Upper lobe of left lung (tissue), 6 donors: ENCODE data around the gene DHCR24. TPM values are rescaled to one million over a fixed set of nuclear protein-coding genes. Genes with fewer than 3 reads are reported as not detected.

Experiments
- ATAC-seq, 2 donors: fragments of 200-7000 bp; cut with Tn5 transposase; one replicate each; pipeline ENCODE4 v1.9.1; 2022; ENCODE audit warnings: mild to moderate bottlenecking in 2 of 2, moderate library complexity in 2 of 2; ENCODE audit not compliant: low FRiP score in 2 of 2
- DNase-seq, 2 donors: peaks; one replicate each; pipeline ENCODE4 v3.0.0-alpha.2; 2019 to 2020
- H3K27ac ChIP-seq, 4 donors: fragments of 200-600 bp; sonication (generic); one replicate each; pipeline ENCODE4 v1.5.1; 2016 to 2019
- H3K27me3 ChIP-seq, 4 donors: fragments of 200-600 bp; sonication (generic); one replicate each; pipeline ENCODE4 v1.5.1; 2017 to 2019
- H3K36me3 ChIP-seq, 4 donors: fragments of 200-600 bp; sonication (generic); one replicate each; pipeline ENCODE4 v1.5.1; 2016 to 2019
- H3K4me1 ChIP-seq, 4 donors: fragments of 200-600 bp; sonication (generic); one replicate each; pipeline ENCODE4 v1.5.1; 2018 to 2019
- H3K4me3 ChIP-seq, 4 donors: fragments of 200-600 bp; sonication (generic); one replicate each; pipeline ENCODE4 v1.5.1; 2017 to 2019; ENCODE audit warnings: mild to moderate bottlenecking in 2 of 4, moderate library complexity in 1 of 4
- H3K9me3 ChIP-seq, 4 donors: fragments of 200-600 bp; sonication (generic); one replicate each; pipeline ENCODE4 v1.5.1; 2018 to 2019
- CTCF ChIP-seq, 6 experiments: fragments of 450-650 bp in 4 of 6; fragments of 200-600 bp in 2 of 6; sonication (generic) in 2 of 6; IDR thresholded peaks; one replicate each; pipeline ENCODE4 v1.5.1; 2016 to 2019; ENCODE audit warnings: antibody characterized with exemption in 6 of 6
- EP300 ChIP-seq, 4 donors: sonication (generic); formaldehyde crosslinking; IDR thresholded peaks; one replicate each; pipeline ENCODE4 v1.5.1; 2017; ENCODE audit warnings: antibody characterized with exemption in 4 of 4, control low read depth in 2 of 4
- POLR2A ChIP-seq, 4 donors: fragments of 450-650 bp; IDR thresholded peaks; one replicate each; pipeline ENCODE4 v1.5.1; 2016 to 2017; ENCODE audit warnings: antibody characterized with exemption in 4 of 4, mild to moderate bottlenecking in 2 of 4
- POLR2AphosphoS5 ChIP-seq, 2 donors: sonication (generic); formaldehyde crosslinking; IDR thresholded peaks; one replicate each; pipeline ENCODE4 v1.5.1; 2017; ENCODE audit warnings: antibody characterized with exemption in 2 of 2
- WGBS, 2 donors: methylation state at CpG; one replicate each; pipeline ENCODE4 v1.1.5; 2017 to 2018; 5-methylcytosine and 5-hydroxymethylcytosine counted together
- total RNA-seq, 6 donors: library from RNA; depleted of rRNA in 4 of 6; stranded (reverse); fragments of >200 nt in 4 of 6; gene quantifications; one replicate each; pipeline versions ENCODE4 v1.1.0 to v1.2.1, GENCODE V29; 2016 to 2021
- donor health status: DM: no; HTN: no; CAD: no; lungs with moderate emphysema.
- donor health status: DM: no; HTN: yes; CAD: no; lungs with severe emphysema.

DHCR24 gene
- total RNA-seq, 6 donors from 2014 or later, result 188 to 863 (median 555) TPM

- ATAC-seq, result no peak
- no peak for DNase-seq
- no peak overlapping the region for H3K27ac ChIP-seq
- no peak overlapping the region for H3K4me3 ChIP-seq
- peaks cover 0 to 15% (median 10%) of the 10 kb centered on the region in 4 donors for H3K4me1 ChIP-seq
- no peaks in the 10 kb centered on the region for H3K27me3 ChIP-seq
- H3K36me3 ChIP-seq, result no peaks in the 10 kb centered on the region
- no peaks in the 10 kb centered on the region for H3K9me3 ChIP-seq
- TF ChIP-seq POLR2AphosphoS5 (IDR thresholded peaks at IDR 0.05) (no peak), EP300 (IDR thresholded peaks at IDR 0.05) (no peak), CTCF (IDR thresholded peaks at IDR 0.05) (no peak), POLR2A (IDR thresholded peaks at IDR 0.05) (no peak)
These were observed 42.7 kb upstream of the DHCR24 start for GRCh38 chr1:54929700-54930099.

- WGBS, 2 donors, result 85 to 89% methylated on average over 2 of the region's 2 CpGs
These were observed 41.3 kb upstream of the DHCR24 start for GRCh38 chr1:54928327-54928726.

GRCh38 chr1:54927472-54928240 is 40.7 kb upstream of the DHCR24 start:
- Histone ChIP-seq H3K9me3 (no peaks in the 10 kb centered on the region), H3K4me1 (peaks cover 0 to 23% (median 10%) of the 10 kb centered on the region in 4 donors), H3K27ac (no peak overlapping the region), H3K4me3 (no peak overlapping the region), H3K27me3 (no peaks in the 10 kb centered on the region), H3K36me3 (no peaks in the 10 kb centered on the region)
- TF ChIP-seq POLR2A (IDR thresholded peaks at IDR 0.05), result no peak
- TF ChIP-seq POLR2AphosphoS5 (IDR thresholded peaks at IDR 0.05), result no peak
- no peak for TF ChIP-seq CTCF (IDR thresholded peaks at IDR 0.05)
- no peak for TF ChIP-seq EP300 (IDR thresholded peaks at IDR 0.05)
- no peak for ATAC-seq
- 79 to 82% methylated on average over 8 of the region's 8 CpGs for WGBS, 2 donors
- no peak for DNase-seq

More at GRCh38 chr1:54928327-54928726, 41.3 kb upstream of the DHCR24 start:
- ATAC-seq (no peak), DNase-seq (no peak)
- Histone ChIP-seq H3K36me3 (no peaks in the 10 kb centered on the region), H3K27ac (no peak overlapping the region), H3K27me3 (no peaks in the 10 kb centered on the region), H3K4me3 (no peak overlapping the region), H3K4me1 (peaks cover 0 to 21% (median 10%) of the 10 kb centered on the region in 4 donors), H3K9me3 (no peaks in the 10 kb centered on the region)
- TF ChIP-seq CTCF (IDR thresholded peaks at IDR 0.05), result no peak
- TF ChIP-seq EP300 (IDR thresholded peaks at IDR 0.05), result no peak
- no peak for TF ChIP-seq POLR2AphosphoS5 (IDR thresholded peaks at IDR 0.05)
- no peak for TF ChIP-seq POLR2A (IDR thresholded peaks at IDR 0.05)

- H3K27me3 ChIP-seq, result no peaks in the 10 kb centered on the region
- ATAC-seq, result no peak
- 49 to 68% methylated on average over 2 of the region's 2 CpGs for WGBS, 2 donors
- H3K4me3 ChIP-seq, result no peak overlapping the region
- no peak for DNase-seq
- no peak overlapping the region for H3K27ac ChIP-seq
- H3K4me1 ChIP-seq, result peaks cover 0 to 23% (median 10%) of the 10 kb centered on the region in 4 donors
- H3K36me3 ChIP-seq, result no peaks in the 10 kb centered on the region
- TF ChIP-seq CTCF (IDR thresholded peaks at IDR 0.05), result no peak
- no peak for TF ChIP-seq POLR2AphosphoS5 (IDR thresholded peaks at IDR 0.05)
- no peak for TF ChIP-seq EP300 (IDR thresholded peaks at IDR 0.05)
- no peak for TF ChIP-seq POLR2A (IDR thresholded peaks at IDR 0.05)
- H3K9me3 ChIP-seq, result no peaks in the 10 kb centered on the region
These were observed 40.0 kb upstream of the DHCR24 start for GRCh38 chr1:54926970-54927369.
